ENCODE data around the gene EXD3.

GRCh38 chr9:137298401-137299202 is 124.4 kb downstream of the EXD3 start:
- TF ChIP-seq POLR2A (IDR thresholded peaks at IDR 0.05) (no peak), CTCF (IDR thresholded peaks at IDR 0.05) (no peak)

Measured in breast epithelium (tissue), 3 donors.